GM19438 (cell line): Measurements from ENCODE around the gene IL17RC.
"Not testable (repeated sequence)": the region's sequence is repeated elsewhere in the genome, so short reads cannot be mapped to it uniquely, and the experiment has no call there.

Experiments used
- ATAC-seq: cut with Tn5 transposase; IDR thresholded peaks from one replicate; pipeline ENCODE4 v1.9.1; 2021; ENCODE audit warnings: low read depth; ENCODE audit not compliant: unreplicated experiment

The IL17RC gene, protein sequence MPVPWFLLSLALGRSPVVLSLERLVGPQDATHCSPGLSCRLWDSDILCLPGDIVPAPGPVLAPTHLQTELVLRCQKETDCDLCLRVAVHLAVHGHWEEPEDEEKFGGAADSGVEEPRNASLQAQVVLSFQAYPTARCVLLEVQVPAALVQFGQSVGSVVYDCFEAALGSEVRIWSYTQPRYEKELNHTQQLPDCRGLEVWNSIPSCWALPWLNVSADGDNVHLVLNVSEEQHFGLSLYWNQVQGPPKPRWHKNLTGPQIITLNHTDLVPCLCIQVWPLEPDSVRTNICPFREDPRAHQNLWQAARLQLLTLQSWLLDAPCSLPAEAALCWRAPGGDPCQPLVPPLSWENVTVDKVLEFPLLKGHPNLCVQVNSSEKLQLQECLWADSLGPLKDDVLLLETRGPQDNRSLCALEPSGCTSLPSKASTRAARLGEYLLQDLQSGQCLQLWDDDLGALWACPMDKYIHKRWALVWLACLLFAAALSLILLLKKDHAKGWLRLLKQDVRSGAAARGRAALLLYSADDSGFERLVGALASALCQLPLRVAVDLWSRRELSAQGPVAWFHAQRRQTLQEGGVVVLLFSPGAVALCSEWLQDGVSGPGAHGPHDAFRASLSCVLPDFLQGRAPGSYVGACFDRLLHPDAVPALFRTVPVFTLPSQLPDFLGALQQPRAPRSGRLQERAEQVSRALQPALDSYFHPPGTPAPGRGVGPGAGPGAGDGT

DNA sequence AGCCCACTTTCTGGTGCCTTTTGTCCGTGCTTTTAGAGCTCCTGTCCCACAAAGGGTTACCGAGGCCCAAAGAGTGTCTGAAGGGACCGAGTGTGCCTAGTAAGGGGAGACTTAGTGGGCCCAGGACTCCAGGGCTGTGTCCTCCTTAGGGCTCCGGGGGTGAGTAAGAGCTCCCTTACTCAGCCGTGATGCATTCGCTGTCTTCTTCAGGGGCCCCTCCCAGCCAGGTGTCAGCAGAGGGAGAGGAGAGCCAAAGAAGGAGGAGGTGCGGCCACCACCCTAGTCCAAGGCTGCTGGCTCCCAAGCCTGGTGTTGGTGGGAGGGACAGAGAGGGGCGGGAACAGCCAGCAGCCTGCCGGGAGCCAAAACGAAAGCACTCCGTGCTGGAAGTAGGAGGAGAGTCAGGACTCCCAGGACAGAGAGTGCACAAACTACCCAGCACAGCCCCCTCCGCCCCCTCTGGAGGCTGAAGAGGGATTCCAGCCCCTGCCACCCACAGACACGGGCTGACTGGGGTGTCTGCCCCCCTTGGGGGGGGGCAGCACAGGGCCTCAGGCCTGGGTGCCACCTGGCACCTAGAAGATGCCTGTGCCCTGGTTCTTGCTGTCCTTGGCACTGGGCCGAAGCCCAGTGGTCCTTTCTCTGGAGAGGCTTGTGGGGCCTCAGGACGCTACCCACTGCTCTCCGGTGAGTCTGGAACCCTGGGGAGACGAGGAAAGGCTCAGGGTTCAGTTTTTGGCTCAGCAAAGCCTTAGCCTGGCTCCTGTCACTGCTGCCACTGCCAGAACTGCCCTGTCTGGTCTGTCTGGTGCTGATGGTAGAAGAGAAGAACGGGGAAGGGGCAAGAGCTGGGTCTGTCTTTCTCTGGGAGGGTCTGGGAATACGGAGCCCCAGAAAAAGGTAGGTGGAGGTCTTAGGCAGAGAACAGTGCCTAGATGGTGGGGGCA, at the start of gene IL17RC:
IL17RC (plus strand) TSS at position 365 of the 947 bp plus-strand sequence; CDS start at position 583, 218 bp downstream.
- no peak for ATAC-seq

DNA sequence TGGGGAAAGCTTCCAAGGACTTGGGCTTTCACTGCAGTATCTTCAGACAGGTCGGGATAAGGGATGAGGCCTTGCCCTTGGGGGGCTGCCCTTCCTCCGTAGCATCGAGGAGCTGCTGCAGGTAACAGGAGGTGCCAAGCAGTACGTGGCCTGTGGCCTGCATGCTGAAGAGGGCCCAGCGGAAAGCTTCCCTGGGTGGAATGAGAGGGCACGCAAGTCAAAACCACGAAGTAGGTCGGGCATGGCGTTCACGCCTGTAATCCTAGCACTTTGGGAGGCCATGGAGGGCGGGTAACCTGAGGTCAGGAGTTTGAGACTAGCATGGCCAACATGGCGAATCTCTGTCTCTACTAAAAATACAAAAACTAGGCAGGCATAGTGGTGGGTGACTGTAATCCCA, 49.8 kb upstream of the IL17RC start:
- ATAC-seq = no peak

DNA sequence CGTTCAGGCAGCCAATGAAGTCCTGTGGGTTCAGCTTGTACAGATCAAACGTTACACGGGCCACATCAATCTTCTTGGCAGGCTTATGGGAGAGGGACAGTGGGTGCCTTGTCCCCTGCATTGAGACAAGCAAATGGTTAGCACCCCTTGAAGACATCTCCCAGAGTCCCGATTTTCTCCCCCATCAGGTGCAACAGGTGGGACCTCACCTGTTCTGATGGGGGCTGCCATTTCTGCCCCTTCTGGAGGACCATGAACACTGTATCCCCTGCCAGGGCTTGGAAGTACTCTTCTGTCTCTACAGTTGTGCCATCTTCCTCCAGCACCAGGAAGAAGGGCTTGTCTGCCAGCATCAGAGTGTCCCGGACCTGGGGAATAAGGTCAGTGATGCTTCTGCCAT, 46.9 kb upstream of the IL17RC start:
- no peak for ATAC-seq

DNA sequence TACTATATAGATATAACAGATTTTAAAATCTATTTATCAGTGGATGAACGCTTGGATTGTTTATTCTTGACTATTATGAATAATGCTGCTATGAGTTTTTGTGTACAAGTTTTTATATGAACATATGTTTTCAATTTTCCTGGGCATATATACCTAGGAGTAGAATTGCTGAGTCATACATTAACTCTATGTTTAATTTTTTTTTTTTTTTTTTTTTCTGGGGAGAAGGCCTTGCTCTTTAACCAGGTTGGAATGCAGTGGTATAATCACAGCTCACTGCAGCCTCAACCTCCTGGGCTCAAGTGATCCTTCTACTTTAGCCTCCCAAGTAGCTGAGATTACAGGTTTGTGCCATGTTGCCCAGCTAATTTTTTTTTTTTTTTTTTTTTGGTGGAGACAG, 45.9 kb upstream of the IL17RC start:
- no peak for ATAC-seq

DNA sequence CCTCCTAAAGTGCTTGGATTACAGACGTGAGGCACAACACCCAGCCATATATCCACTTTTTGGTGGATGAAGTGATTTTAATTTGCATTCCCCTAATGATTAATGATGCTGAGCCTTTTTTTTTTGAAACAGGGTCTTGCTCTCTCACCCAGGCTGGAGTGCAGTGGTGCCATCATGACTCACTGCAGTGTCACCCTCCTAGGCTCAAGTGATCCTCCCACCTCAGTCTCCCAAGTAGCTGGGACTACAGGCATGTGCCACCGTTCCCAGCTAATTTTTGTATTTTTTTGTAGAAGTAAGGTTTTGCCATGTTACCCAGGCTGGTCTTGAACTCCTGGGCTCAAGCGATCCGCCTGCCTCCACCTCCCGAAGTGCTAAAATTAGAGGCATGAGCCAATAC, 44.8 kb upstream of the IL17RC start:
- ATAC-seq = not testable (repeated sequence)

DNA sequence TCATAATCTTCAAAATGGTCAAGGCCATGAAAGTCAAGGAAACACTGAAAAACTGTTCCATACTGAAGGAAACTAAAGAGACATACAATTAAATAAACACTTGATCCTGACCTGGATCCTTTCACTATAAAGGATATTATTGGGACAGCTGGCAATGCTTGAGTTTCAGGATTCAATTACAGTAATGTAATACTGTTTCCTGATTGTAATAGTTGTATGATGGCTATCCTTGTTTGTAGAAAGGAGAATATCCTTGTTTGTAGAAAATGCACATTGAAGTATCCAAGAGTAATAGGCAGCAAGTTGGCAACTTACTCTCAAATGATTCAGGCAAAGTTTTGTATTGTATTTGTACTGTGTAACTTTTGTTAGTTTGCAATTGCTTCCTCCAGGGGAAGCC, 41.5 kb upstream of the IL17RC start:
- no peak for ATAC-seq

DNA sequence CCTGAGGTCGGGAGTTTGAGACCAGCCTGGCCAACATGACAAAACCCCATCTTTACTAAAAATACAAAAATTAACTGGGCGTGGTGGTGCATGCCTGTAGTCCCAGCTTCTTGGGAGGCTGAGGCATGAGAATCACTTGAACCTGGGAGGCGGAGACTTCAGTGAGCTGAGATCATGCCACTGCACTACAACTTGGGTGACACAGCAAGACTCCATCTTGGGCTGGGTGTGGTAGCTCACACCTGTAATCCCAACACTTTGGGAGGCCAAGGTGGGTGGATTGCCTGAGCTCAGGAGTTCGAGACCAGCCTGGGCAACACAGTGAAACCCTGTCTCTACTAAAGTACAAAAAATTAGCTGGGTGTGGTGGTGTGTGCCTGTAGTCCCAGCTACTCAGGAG, 40.6 kb upstream of the IL17RC start:
- not testable (repeated sequence) for ATAC-seq

DNA sequence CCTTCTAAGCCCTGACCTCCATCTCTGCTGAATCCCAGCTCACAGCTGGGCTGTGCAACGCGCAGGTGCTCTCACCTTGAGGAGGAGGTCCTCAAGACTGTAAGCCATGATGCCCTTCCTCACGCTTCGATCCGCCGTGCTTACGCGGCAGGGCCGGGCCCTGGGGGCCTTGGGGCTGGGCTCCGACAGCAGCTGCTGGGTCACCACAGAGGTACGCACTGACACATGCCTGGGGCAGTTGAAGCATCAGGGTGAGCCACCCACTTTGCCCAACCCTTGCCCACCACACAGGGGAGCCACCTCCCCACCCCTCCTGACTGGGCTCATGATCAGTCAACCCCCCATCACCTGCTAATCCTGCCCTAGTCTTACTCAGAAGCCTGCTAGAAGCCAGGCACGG, 39.9 kb upstream of the IL17RC start:
- no peak for ATAC-seq

DNA sequence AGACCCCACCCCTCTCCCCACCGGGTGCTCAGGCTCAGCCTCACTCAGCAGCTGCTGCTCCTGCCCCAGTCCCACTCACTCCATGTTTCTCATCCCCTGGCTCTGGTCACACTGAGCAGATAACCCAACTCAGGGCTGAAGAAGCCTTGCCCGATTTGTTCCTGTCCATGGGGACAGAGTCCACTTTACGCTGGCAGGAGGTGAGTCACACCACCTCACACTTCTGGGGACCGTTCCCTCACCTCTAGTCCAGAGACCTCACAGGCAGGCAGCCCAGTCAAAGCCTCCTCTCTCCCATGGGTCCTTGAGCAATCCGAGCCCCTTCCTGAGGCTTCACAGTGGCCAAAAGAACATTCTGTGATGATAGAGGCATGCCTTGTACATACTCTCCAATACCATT, 38.2 kb upstream of the IL17RC start:
- ATAC-seq = no peak

DNA sequence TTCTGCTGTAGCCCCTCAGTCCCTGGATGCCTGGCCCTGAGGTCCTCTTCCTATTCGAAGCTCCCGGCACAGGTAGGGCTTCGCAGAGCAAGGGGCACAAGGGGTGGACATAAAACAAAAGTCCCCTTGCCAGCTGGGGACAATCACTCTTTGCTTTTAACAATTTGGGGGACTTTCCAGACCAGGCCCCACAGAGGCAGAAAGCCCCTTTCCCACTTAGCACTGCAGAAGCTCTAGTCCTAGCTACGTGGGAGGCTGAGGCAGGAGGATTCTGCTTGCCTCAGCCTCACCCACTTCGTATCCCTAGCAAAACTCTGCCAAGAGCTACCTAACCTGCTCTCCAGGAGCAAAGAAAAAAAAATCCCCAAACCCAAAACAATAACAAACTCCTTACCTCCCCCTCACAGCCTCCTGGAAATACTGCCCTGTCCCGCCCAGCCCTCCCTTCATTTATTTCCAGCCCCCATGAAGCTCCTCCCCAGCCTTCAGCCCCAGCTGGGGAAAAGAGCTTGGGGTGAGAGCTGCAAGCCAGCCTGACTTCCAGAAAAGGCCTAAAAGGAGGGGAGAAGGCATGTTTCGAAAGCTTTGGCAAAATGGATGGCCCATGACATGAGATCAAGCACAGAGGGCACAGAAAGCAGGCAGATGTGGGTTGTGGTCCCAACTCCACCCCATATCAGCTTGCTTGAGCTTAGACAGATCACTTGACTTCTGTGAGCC, 36.9 kb upstream of the IL17RC start, which contains the start of gene CIDEC:
CIDEC (minus strand) TSS at position 424 of the 720 bp plus-strand sequence. CDS start 1,767 bp downstream, outside the sequence.
- no peak for ATAC-seq

DNA sequence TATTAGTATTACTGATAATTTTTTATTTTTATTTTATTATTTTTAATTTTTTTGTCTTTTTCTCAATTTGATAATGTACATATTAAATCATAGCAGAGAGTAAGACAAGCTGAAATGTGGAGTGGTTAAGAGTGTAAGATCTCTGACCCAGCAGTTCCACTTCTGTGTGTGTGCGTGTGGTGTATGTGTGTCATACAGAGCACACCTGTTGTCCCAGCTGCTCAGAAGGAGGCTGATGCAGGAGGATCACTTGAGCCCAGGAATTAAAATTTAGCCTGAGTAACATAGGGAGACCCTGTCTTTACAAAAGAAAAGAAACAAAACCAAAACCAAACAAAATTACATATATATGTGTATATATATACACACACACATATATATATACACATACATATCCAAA, 35.5 kb upstream of the IL17RC start:
- no peak for ATAC-seq

DNA sequence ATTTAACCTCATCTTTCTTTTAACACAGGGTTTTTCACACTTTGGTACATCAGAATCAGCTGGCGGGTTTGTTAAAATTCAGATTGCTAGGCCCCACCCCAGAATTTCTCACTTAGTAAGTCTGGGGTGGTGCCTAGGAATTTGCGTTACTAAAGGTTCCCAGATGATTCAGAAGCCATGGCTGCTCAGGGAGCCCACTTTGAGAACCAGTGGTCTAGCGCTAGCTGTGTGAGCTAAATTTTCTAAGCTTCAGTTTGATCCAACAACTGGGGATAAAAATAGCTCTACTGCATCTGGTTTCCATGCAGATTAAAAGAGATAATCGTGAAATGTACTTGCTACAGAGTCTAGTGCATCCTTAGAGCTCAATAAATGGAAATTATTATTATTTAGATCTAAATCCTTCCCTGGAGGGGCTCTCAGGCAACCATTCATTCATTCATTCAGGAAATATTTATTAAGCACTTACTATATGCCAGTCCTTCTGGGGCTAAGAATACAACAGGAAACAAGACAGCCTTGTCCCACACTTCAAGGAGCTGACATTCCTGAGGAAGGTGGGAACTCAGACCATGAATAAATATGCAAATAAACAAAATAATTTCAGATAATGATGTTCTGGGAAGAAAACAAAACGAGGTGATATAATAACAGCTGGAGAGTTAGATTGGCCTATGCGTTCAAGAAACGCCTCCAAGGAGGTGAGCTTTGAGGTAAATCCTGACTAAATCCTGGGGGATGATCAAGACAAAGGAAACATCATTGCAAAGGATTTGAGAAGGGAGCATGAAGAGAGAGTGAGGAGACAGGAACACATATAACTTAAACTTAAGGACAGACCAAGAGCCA, 33.0 kb upstream of the IL17RC start:
- ATAC-seq = no peak

DNA sequence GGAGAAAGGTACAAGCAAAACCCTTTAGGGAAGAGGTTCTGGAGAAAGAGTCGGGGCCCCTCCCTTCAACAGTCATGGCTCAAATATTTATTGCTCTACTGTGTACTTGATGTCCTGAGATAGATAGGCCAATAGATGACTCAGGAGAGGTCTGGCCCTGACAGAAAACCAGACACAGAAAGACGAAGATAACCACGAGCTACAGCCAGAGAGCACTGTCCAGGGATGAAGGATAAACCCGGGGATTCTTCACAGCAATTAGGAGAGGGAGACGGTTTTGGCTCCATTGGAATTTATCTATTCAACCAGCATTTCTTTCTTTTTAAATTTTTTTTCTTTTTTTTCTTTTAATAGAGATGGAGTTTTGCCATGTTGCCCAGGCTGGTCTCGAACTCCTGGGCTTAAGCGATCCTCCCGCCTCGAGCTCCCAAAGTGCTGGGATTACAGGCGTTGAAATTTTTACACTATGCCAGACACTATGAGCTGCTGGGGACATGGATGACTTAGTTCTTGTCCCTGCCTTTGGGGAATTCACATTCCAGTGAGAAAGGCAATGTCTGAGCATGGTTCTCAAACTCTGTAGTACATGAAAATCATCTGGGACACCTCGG, 32.2 kb upstream of the IL17RC start:
- ATAC-seq = no peak

DNA sequence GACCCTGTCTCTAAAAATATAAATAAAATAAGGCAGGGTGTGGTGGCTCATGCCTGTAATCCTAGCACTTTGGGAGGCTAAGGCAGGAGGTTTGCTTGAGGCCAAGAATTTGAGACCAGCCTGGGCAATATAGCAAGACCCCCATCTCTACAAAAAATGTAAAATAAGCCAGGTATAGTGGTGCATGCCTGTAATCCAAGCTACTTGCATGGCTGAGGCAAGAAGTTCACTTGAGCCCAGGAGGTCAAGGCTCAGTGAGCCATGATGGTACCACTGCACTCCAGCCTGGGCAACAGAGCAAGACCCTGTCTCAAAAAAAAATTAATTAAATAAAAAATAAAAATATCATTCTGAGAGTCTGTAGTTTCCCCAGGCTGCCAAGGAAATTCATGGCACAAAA, 30.6 kb upstream of the IL17RC start:
- ATAC-seq = no peak

DNA sequence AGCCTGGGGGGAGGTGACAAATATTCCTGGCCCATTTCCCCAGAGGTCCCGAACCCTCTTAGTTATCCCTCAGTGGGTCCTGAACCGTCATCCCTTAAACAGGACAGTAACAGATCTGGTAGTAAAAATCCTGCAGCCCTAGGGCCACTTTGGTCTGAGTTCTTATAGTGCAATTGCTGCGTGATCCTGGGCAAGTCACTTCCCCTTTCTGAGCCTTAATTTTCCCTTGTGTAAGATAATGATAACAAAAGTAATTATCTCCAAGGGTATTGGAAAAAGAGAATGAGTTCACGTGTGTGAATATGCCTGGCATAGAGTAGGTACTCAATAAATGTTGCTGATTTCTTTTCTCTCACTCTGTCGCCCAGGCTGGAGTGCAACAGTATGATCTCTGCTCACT, 29.4 kb upstream of the IL17RC start:
- ATAC-seq = no peak

DNA sequence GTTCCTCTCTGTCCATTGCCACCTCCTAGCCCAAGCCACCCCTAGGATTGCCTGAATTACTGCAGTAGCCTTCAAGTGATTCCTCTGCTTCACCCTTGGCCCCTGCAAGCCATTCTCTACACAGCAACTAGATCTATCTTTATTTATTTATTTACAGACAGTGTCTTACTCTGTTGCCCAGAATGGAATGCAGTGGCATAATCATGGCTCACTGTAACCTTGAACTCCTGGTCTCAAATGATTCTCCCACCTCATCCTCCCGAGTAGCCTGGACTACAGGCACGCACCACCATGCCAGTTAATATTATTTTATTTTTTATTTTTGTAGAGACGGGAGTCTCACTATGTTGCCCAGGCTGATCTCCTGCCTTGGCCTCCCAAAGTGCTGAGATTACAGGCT, 28.4 kb upstream of the IL17RC start:
- no peak for ATAC-seq

DNA sequence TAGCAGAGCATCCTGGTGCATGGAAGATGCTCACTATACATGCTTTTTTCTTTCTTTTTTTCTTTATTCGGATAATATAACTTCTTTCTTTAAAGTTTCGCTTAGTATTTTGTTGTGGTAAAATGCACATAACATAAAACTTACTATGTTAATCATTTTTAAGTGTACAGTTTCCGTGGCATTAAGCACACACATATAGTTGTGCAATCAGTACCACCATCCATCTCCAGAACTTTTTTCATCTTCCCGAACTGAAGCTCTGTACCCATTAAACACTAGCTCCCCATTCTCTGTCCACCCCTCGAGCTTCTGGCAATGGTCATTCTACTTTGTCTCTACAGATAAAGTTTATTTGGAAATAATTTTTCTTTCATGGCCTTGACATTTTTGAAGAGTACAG, 27.5 kb upstream of the IL17RC start:
- ATAC-seq = no peak

DNA sequence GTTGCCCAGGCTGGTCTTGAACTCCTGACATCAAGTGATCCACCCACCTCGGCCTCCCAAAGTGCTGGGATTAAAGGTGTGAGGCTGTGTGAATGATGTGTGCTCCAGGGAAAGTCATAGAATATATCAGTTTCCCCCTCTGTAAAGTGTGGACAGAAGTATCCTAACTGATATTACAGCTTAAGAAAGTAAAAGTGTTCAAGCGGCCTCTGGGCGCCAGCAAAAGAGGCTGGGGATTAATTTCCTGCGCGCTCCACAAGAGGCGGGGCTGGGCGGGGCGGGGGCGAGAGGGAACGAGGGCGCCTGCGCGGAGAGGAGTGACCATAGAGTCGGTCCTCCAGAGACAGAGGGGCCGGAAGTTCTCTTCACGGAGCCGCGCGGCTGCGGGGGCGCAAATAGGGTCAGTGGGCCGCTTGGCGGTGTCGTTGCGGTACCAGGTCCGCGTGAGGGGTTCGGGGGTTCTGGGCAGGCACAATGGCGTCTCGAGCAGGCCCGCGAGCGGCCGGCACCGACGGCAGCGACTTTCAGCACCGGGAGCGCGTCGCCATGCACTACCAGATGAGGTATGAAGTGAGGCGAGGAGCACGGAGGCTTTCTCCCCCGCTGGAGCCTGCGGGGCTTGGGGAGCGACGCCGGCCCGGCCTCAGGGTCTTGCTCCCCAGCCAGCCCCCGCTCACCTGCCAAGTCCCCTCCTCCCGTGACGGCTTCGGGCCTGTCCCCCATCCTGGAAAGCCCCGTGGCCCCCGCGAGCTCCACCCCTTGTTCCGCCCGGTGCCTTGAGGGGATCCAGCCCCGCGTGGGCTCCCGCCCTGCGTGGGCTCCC, 26.4 kb upstream of the IL17RC start, which contains the start of gene JAGN1:
JAGN1 (plus strand) TSS at position 362 of the 823 bp plus-strand sequence; CDS start at position 475, 113 bp downstream.
- peak; percentile 81 for ATAC-seq
